DOHH2 (cell line): ENCODE results near the gene HOXB8.
A peak's percentile ranks its signal among the peaks of the same experiment; 100 is the strongest.

Source experiments
- CTCF ChIP-seq: fragments of 200-600 bp; sonication (generic); IDR thresholded peaks from one replicate; pipeline ENCODE4 v1.5.1; 2014; ENCODE audit warnings: antibody characterized with exemption, mild to moderate bottlenecking, low read depth, low read length; ENCODE audit not compliant: poor library complexity, severe bottlenecking
- EZH2phosphoT487 ChIP-seq: fragments of 200-600 bp; sonication (generic); IDR thresholded peaks from 2 replicates; pipeline ENCODE4 v1.6.1; 2017; ENCODE audit warnings: borderline replicate concordance, mild to moderate bottlenecking, antibody characterized with exemption, low read length, moderate library complexity, mixed read lengths

- TF ChIP-seq CTCF (peak; percentile 3), EZH2phosphoT487 (no peak)
Observed at GRCh38 chr17:48596735-48597527, 18.2 kb downstream of the HOXB8 start.
